ENCODE data around the gene MTERF1.

Gene MTERF1

GRCh38 chr7:91880413-91881241 lies at the start of gene MTERF1:
MTERF1 (minus strand) TSS chr7:91880702; CDS start chr7:91880083, 619 bp downstream.
- peak; percentile 96 for TF ChIP-seq CTCF (conservative IDR thresholded peaks at IDR 0.05; ENCODE audit: low read depth, low read length)
- no peaks in the 10 kb centered on the region for H4K20me1 ChIP-seq (ENCODE audit: insufficient read depth)
- H3K27ac ChIP-seq: peak within 1 kb of the TSS; percentile 44; the same call in 1 of the 2 replicates
- peak within 1 kb of the TSS; percentile 61 for H3K4me2 ChIP-seq
- peaks cover 19% of the 10 kb centered on the region for H3K4me1 ChIP-seq (ENCODE audit: low read depth, poor library complexity, severe bottlenecking)
- no peaks in the 10 kb centered on the region for H3K27me3 ChIP-seq (ENCODE audit: insufficient read depth, low read depth)
- H2AFZ ChIP-seq (ENCODE audit: low read depth): peak within 1 kb of the TSS; percentile 92
- peaks cover 15% of the 10 kb centered on the region for H3K79me2 ChIP-seq (ENCODE audit: insufficient read depth, low read depth)
- peak within 1 kb of the TSS; percentile 56 for H3K9ac ChIP-seq
- H3K4me3 ChIP-seq (IDR thresholded peaks at IDR 0.05; ENCODE audit: insufficient read depth, low read depth, low read length): peak within 1 kb of the TSS; percentile 61
- no peaks in the 10 kb centered on the region for H3K36me3 ChIP-seq (ENCODE audit: insufficient read depth)

- Histone ChIP-seq H3K36me3 (ENCODE audit: insufficient read depth) (no peaks in the 10 kb centered on the region), H3K27ac (no peak overlapping the region), H3K27me3 (ENCODE audit: insufficient read depth, low read depth) (no peaks in the 10 kb centered on the region), H3K79me2 (ENCODE audit: insufficient read depth, low read depth) (no peaks in the 10 kb centered on the region), H3K4me1 (ENCODE audit: low read depth, poor library complexity, severe bottlenecking) (no peaks in the 10 kb centered on the region), H4K20me1 (ENCODE audit: insufficient read depth) (no peaks in the 10 kb centered on the region), H3K4me2 (no peak overlapping the region), H3K4me3 (IDR thresholded peaks at IDR 0.05; ENCODE audit: insufficient read depth, low read depth, low read length) (no peak overlapping the region), H3K9ac (no peak overlapping the region), H2AFZ (ENCODE audit: low read depth) (no peak overlapping the region)
- no peak for TF ChIP-seq CTCF (conservative IDR thresholded peaks at IDR 0.05; ENCODE audit: low read depth, low read length)
Observed at GRCh38 chr7:91929463-91929862, 49.0 kb upstream of the MTERF1 start.

- H3K4me2 ChIP-seq: no peak overlapping the region
- TF ChIP-seq CTCF (conservative IDR thresholded peaks at IDR 0.05; ENCODE audit: low read depth, low read length): no peak
- no peaks in the 10 kb centered on the region for H4K20me1 ChIP-seq (ENCODE audit: insufficient read depth)
- H3K27me3 ChIP-seq (ENCODE audit: insufficient read depth, low read depth): no peaks in the 10 kb centered on the region
- no peak overlapping the region for H3K4me3 ChIP-seq (IDR thresholded peaks at IDR 0.05; ENCODE audit: insufficient read depth, low read depth, low read length)
- H3K79me2 ChIP-seq (ENCODE audit: insufficient read depth, low read depth): no peaks in the 10 kb centered on the region
- no peak overlapping the region for H3K27ac ChIP-seq
- H2AFZ ChIP-seq (ENCODE audit: low read depth): no peak overlapping the region
- no peaks in the 10 kb centered on the region for H3K36me3 ChIP-seq (ENCODE audit: insufficient read depth)
- no peak overlapping the region for H3K9ac ChIP-seq
- H3K4me1 ChIP-seq (ENCODE audit: low read depth, poor library complexity, severe bottlenecking): no peaks in the 10 kb centered on the region
Observed at GRCh38 chr7:91927912-91928311, 47.4 kb upstream of the MTERF1 start.

- Histone ChIP-seq H3K27ac (no peak overlapping the region), H4K20me1 (ENCODE audit: insufficient read depth) (no peaks in the 10 kb centered on the region), H3K9ac (no peak overlapping the region), H3K36me3 (ENCODE audit: insufficient read depth) (no peaks in the 10 kb centered on the region), H3K4me2 (no peak overlapping the region), H2AFZ (ENCODE audit: low read depth) (no peak overlapping the region), H3K4me3 (IDR thresholded peaks at IDR 0.05; ENCODE audit: insufficient read depth, low read depth, low read length) (no peak overlapping the region), H3K4me1 (ENCODE audit: low read depth, poor library complexity, severe bottlenecking) (no peaks in the 10 kb centered on the region), H3K79me2 (ENCODE audit: insufficient read depth, low read depth) (no peaks in the 10 kb centered on the region), H3K27me3 (ENCODE audit: insufficient read depth, low read depth) (no peaks in the 10 kb centered on the region)
- no peak for TF ChIP-seq CTCF (conservative IDR thresholded peaks at IDR 0.05; ENCODE audit: low read depth, low read length)
Observed at GRCh38 chr7:91922857-91923256, 42.4 kb upstream of the MTERF1 start.
